Left lung (tissue), 10 donors: Measurements from ENCODE around the gene CACNA1S. TPM values are rescaled to one million over a fixed set of nuclear protein-coding genes. Genes with fewer than 3 reads are reported as not detected.

ENCODE experiments used
- ATAC-seq: fragments of 200-7000 bp; cut with Tn5 transposase; one replicate; pipeline ENCODE4 v1.9.1; 2020; ENCODE audit warnings: moderate library complexity
- DNase-seq, 4 donors: peaks; one replicate each; pipeline ENCODE4 v3.0.0-alpha.2; 2013 to 2020
- H3K27ac ChIP-seq, 2 donors: fragments of 200-600 bp; sonication (generic) in 1 of 2; one replicate each; pipeline versions ENCODE4 v1.5.0 to v1.8.0; 2020 to 2021
- H3K27me3 ChIP-seq, 2 donors: fragments of 200-600 bp; sonication (generic) in 1 of 2; one replicate each; pipeline versions ENCODE4 v1.5.0 to v1.8.0; 2020 to 2021
- H3K36me3 ChIP-seq, 2 donors: fragments of 200-600 bp; sonication (generic) in 1 of 2; one replicate each; pipeline versions ENCODE4 v1.5.0 to v1.8.0; 2020 to 2021
- H3K4me1 ChIP-seq, 2 donors: fragments of 200-600 bp; one replicate each; pipeline ENCODE4 v1.8.0; 2021
- H3K4me3 ChIP-seq, 2 donors: fragments of 200-600 bp; sonication (generic) in 1 of 2; one replicate each; pipeline versions ENCODE4 v1.5.0 to v1.8.0; 2020 to 2021; ENCODE audit warnings: mild to moderate bottlenecking in 1 of 2
- H3K9me3 ChIP-seq, 2 donors: fragments of 200-600 bp; sonication (generic) in 1 of 2; one replicate each; pipeline versions ENCODE4 v1.5.0 to v1.8.0; 2020 to 2021
- intact Hi-C, 2 donors: fragments of 100-400 bp; cut with DNase I; formaldehyde crosslinking; loops; one replicate each; pipeline versions ENCODE4 v1.11.2 to v1.14.2; 2022
- polyA plus RNA-seq, 6 donors: library from polyadenylated mRNA; unstranded; fragments of 120-200 nt; gene quantifications; one replicate each; pipeline ENCODE4 v1.2.1, GENCODE V29; 2013; ENCODE audit not compliant: insufficient read length in 6 of 6
- total RNA-seq, 2 donors: library from RNA; stranded (reverse); fragmentation: NEBNext Ultra II Directional; extraction: Animal tissue kit (Norgen Biotek cat#: 25700); gene quantifications; one replicate each; pipeline ENCODE4 v1.2.1, GENCODE V29; 2021
- TF ChIP-seq, protein P1 (sequence below), 2 donors: fragments of 200-600 bp; sonication (generic) in 1 of 2; IDR thresholded peaks; one replicate each; pipeline versions ENCODE4 v1.5.0 to v1.8.0; 2021; ENCODE audit warnings: antibody characterized with exemption in 2 of 2
- donor health status: DM: no; HTN: yes; CAD: no.
- donor health status: DM: no; HTN: no; CAD: no.

Gene CACNA1S
- total and polyA plus RNA-seq, 8 donors: 0.10 to 0.17 (median 0.12) TPM; not detected in 1

- intact Hi-C loops: no loop called here
Measured at GRCh38 chr1:201093962-201094361, 18.3 kb downstream of the CACNA1S start.

GRCh38 chr1:201093561-201093960 is 18.7 kb downstream of the CACNA1S start:
- intact Hi-C loops: no loop called here
- H3K9me3 ChIP-seq: no peaks in the 10 kb centered on the region
- H3K4me1 ChIP-seq: no peaks in the 10 kb centered on the region
- no peaks in the 10 kb centered on the region for H3K36me3 ChIP-seq
- no peak overlapping the region for H3K27ac ChIP-seq
- DNase-seq (no peak), ATAC-seq (no peak)
- TF ChIP-seq, protein P1, sequence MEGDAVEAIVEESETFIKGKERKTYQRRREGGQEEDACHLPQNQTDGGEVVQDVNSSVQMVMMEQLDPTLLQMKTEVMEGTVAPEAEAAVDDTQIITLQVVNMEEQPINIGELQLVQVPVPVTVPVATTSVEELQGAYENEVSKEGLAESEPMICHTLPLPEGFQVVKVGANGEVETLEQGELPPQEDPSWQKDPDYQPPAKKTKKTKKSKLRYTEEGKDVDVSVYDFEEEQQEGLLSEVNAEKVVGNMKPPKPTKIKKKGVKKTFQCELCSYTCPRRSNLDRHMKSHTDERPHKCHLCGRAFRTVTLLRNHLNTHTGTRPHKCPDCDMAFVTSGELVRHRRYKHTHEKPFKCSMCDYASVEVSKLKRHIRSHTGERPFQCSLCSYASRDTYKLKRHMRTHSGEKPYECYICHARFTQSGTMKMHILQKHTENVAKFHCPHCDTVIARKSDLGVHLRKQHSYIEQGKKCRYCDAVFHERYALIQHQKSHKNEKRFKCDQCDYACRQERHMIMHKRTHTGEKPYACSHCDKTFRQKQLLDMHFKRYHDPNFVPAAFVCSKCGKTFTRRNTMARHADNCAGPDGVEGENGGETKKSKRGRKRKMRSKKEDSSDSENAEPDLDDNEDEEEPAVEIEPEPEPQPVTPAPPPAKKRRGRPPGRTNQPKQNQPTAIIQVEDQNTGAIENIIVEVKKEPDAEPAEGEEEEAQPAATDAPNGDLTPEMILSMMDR (IDR thresholded peaks at IDR 0.05): no peak
- no peaks in the 10 kb centered on the region for H3K27me3 ChIP-seq
- H3K4me3 ChIP-seq: no peak overlapping the region

More at GRCh38 chr1:201093962-201094361, 18.3 kb downstream of the CACNA1S start:
- Histone ChIP-seq H3K27me3 (no peaks in the 10 kb centered on the region), H3K4me3 (no peak overlapping the region), H3K4me1 (no peaks in the 10 kb centered on the region), H3K9me3 (no peaks in the 10 kb centered on the region), H3K27ac (no peak overlapping the region), H3K36me3 (no peaks in the 10 kb centered on the region)
- no peak for ATAC-seq
- TF ChIP-seq, protein P1 (IDR thresholded peaks at IDR 0.05): no peak
- DNase-seq: no peak

- Histone ChIP-seq H3K4me1 (no peaks in the 10 kb centered on the region), H3K9me3 (no peaks in the 10 kb centered on the region), H3K36me3 (no peaks in the 10 kb centered on the region), H3K4me3 (no peak overlapping the region), H3K27ac (no peak overlapping the region), H3K27me3 (no peaks in the 10 kb centered on the region)
- ATAC-seq (no peak), DNase-seq (no peak)
- intact Hi-C loops: no loop called here
- TF ChIP-seq, protein P1 (IDR thresholded peaks at IDR 0.05): no peak
Measured at GRCh38 chr1:201092738-201093137, 19.5 kb downstream of the CACNA1S start.

DNA sequence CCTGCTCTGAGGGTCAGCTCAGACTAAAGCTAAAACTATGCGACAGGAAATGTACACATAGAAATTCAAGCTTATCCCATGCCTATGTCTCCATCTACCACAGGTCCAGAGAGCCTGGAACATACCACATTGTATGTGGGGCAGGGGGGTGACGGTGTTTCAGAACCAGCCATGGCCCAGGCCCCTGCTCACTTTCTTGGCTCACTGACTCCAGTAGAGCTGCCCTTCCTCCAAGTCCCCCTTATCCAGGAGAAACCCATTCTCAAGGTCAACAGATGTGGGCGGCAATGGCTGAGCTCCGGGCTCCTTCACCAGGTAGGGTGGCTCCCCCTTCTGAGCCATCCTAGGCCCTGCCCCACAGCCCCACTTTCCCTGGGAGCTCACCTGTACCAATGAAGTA is 21.0 kb downstream of the CACNA1S start:
- no peak for ATAC-seq

DNA sequence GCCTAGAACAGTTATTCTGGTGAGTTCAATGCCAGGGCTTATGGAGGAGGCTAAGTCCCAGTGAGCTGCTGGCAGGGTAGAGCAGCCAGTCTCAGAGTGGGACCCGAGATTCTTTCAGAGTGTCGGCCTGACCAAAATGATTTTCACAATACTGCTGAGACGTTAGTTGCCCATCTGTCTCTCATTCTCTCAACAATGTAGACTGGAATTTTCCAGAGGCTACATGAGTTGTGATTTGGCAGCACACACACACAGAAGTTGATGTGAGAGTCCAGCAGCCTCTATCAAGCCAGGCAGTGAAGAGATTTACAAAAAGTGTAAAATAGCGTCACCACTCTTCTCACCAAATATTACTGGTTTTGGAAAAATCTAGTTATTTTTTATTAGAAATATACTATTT is 21.7 kb downstream of the CACNA1S start:
- DNase-seq (no peak), ATAC-seq (no peak)
- H3K36me3 ChIP-seq: no peaks in the 10 kb centered on the region
- H3K9me3 ChIP-seq: no peaks in the 10 kb centered on the region
- H3K4me1 ChIP-seq: no peaks in the 10 kb centered on the region
- no peak overlapping the region for H3K4me3 ChIP-seq
- H3K27me3 ChIP-seq: no peaks in the 10 kb centered on the region
- TF ChIP-seq, protein P1 (IDR thresholded peaks at IDR 0.05): no peak
- intact Hi-C loops: no loop called here
- H3K27ac ChIP-seq: no peak overlapping the region

More for the DNA sequence above, 21.0 kb downstream of the CACNA1S start:
- no peak overlapping the region for H3K4me3 ChIP-seq
- H3K4me1 ChIP-seq: no peaks in the 10 kb centered on the region
- H3K27me3 ChIP-seq: no peaks in the 10 kb centered on the region
- intact Hi-C loops: no loop called here
- H3K36me3 ChIP-seq: no peaks in the 10 kb centered on the region
- DNase-seq: no peak
- TF ChIP-seq, protein P1 (IDR thresholded peaks at IDR 0.05): no peak
- H3K27ac ChIP-seq: no peak overlapping the region
- no peaks in the 10 kb centered on the region for H3K9me3 ChIP-seq
